Thyroid gland (tissue), 4 donors: ENCODE results near the gene NEURL4. TPM values are rescaled to one million over a fixed set of nuclear protein-coding genes. Genes with fewer than 3 reads are reported as not detected.

Experiments
- DNase-seq, 2 donors: peaks; one replicate each; pipeline ENCODE4 v3.0.0-alpha.2; 2019
- H3K27ac ChIP-seq, 3 donors: fragments of 200-600 bp; sonication (generic); 1 replicate in 2 of 3; 2 replicates in 1 of 3; pipeline ENCODE4 v1.5.1; 2016 to 2019; ENCODE audit warnings: mild to moderate bottlenecking in 1 of 3, moderate library complexity in 1 of 3
- H3K27me3 ChIP-seq: fragments of 200-600 bp; sonication (generic); one replicate; pipeline ENCODE4 v1.5.1; 2019
- H3K36me3 ChIP-seq, 2 donors: fragments of 200-600 bp; sonication (generic); one replicate each; pipeline ENCODE4 v1.5.1; 2016 to 2019
- H3K4me1 ChIP-seq, 2 donors: fragments of 200-600 bp; sonication (generic); one replicate each; pipeline ENCODE4 v1.5.1; 2017 to 2019
- H3K4me3 ChIP-seq, 3 donors: fragments of 200-600 bp; sonication (generic); replicated peaks in 1 of 3; 1 replicate in 2 of 3; 2 replicates in 1 of 3; pipeline ENCODE4 v1.5.1; 2016; ENCODE audit warnings: mild to moderate bottlenecking in 1 of 3
- H3K9me3 ChIP-seq: fragments of 200-600 bp; sonication (generic); one replicate; pipeline ENCODE4 v1.5.1; 2017
- CTCF ChIP-seq, 6 experiments: fragments of 200-600 bp in 3 of 6; fragments of 450-650 bp in 3 of 6; sonication (generic) in 3 of 6; IDR thresholded peaks; one replicate each; pipeline ENCODE4 v1.5.1; 2016 to 2019; ENCODE audit warnings: antibody characterized with exemption in 6 of 6, mild to moderate bottlenecking in 2 of 6, inconsistent platforms in 1 of 6, moderate library complexity in 1 of 6
- POLR2A ChIP-seq, 2 donors: fragments of 450-650 bp; IDR thresholded peaks; one replicate each; pipeline ENCODE4 v1.6.1; 2017; ENCODE audit warnings: antibody characterized with exemption in 2 of 2, mild to moderate bottlenecking in 2 of 2, moderate library complexity in 1 of 2
- WGBS, 2 donors: methylation state at CpG; one replicate each; pipeline ENCODE4 v1.1.5; 2017; 5-methylcytosine and 5-hydroxymethylcytosine counted together
- intact Hi-C: fragments of 100-400 bp; cut with DNase I; formaldehyde crosslinking; loops from one replicate; pipeline ENCODE4 v1.15.1; 2023
- total RNA-seq, 4 donors: library from RNA; depleted of rRNA; stranded (reverse); fragments of >200 nt; gene quantifications; one replicate each; pipeline ENCODE4 v1.2.3, GENCODE V29; 2016

Gene NEURL4
- total RNA-seq, 4 donors from 2014 or later: 18.5 to 32.8 (median 22.5) TPM

GRCh38 chr17:7327501-7327900 lies 1.6 kb downstream of the NEURL4 start:
- Histone ChIP-seq H3K9me3 (no peaks in the 10 kb centered on the region), H3K4me3 (no peak overlapping the region), H3K36me3 (peaks cover 22 to 23% of the 10 kb centered on the region in 2 donors), H3K4me1 (peaks cover 4 to 15% of the 10 kb centered on the region in 2 donors), H3K27ac (no peak overlapping the region), H3K27me3 (no peaks in the 10 kb centered on the region)
- intact Hi-C loops: no loop called here
- no peak for TF ChIP-seq CTCF (IDR thresholded peaks at IDR 0.05)
- no peak for TF ChIP-seq POLR2A (IDR thresholded peaks at IDR 0.05)
- 86 to 92% methylated on average over 14 to 17 of the region's 17 CpGs for WGBS, 2 donors
- DNase-seq: no peak

- H3K9me3 ChIP-seq: no peaks in the 10 kb centered on the region
- no peak overlapping the region for H3K4me3 ChIP-seq
- H3K36me3 ChIP-seq: peaks cover 26 to 27% of the 10 kb centered on the region in 2 donors
- H3K27ac ChIP-seq: no peak overlapping the region
- peaks cover 4 to 15% of the 10 kb centered on the region in 2 donors for H3K4me1 ChIP-seq
- TF ChIP-seq CTCF (IDR thresholded peaks at IDR 0.05): no peak
- no peak for TF ChIP-seq POLR2A (IDR thresholded peaks at IDR 0.05)
- DNase-seq: no peak
- intact Hi-C loops: no loop called here
- WGBS, 2 donors: 90 to 97% methylated on average over 7 of the region's 7 CpGs
- H3K27me3 ChIP-seq: no peaks in the 10 kb centered on the region
Observed at GRCh38 chr17:7327056-7327455, 2.1 kb downstream of the NEURL4 start.

GRCh38 chr17:7326186-7326585 lies 2.9 kb downstream of the NEURL4 start:
- Histone ChIP-seq H3K27me3 (no peaks in the 10 kb centered on the region), H3K4me3 (no peak overlapping the region), H3K27ac (no peak overlapping the region), H3K4me1 (peaks cover 4 to 15% of the 10 kb centered on the region in 2 donors), H3K9me3 (no peaks in the 10 kb centered on the region), H3K36me3 (peaks cover 35 to 36% of the 10 kb centered on the region in 2 donors)
- WGBS, 2 donors: 86 to 87% methylated on average over 3 of the region's 11 CpGs
- intact Hi-C loops: no loop called here
- DNase-seq: no peak
- TF ChIP-seq POLR2A (IDR thresholded peaks at IDR 0.05) (no peak), CTCF (IDR thresholded peaks at IDR 0.05) (no peak)

- Histone ChIP-seq H3K4me3 (no peak overlapping the region), H3K27me3 (no peaks in the 10 kb centered on the region), H3K36me3 (peaks cover 44 to 46% of the 10 kb centered on the region in 2 donors), H3K27ac (no peak overlapping the region), H3K9me3 (no peaks in the 10 kb centered on the region), H3K4me1 (peaks cover 0 to 9% of the 10 kb centered on the region in 2 donors)
- intact Hi-C loops: no loop called here
- WGBS, 2 donors: 93 to 94% methylated on average over 14 to 19 of the region's 19 CpGs
- no peak for DNase-seq
- no peak for TF ChIP-seq CTCF (IDR thresholded peaks at IDR 0.05)
- TF ChIP-seq POLR2A (IDR thresholded peaks at IDR 0.05): no peak
Observed at GRCh38 chr17:7325031-7325528, 4.1 kb downstream of the NEURL4 start.

- no peak overlapping the region for H3K4me3 ChIP-seq
- intact Hi-C loops: no loop called here
- no peak for DNase-seq
- peaks cover 0 to 8% of the 10 kb centered on the region in 2 donors for H3K4me1 ChIP-seq
- no peaks in the 10 kb centered on the region for H3K27me3 ChIP-seq
- H3K9me3 ChIP-seq: no peaks in the 10 kb centered on the region
- H3K27ac ChIP-seq: no peak overlapping the region
- TF ChIP-seq CTCF (IDR thresholded peaks at IDR 0.05) (peak in 2 of 6 experiments; percentile 0 to 3), POLR2A (IDR thresholded peaks at IDR 0.05) (no peak)
- H3K36me3 ChIP-seq: peaks cover 44 to 48% of the 10 kb centered on the region in 2 donors
- 86 to 88% methylated on average over 3 of the region's 3 CpGs for WGBS, 2 donors
Observed at GRCh38 chr17:7324438-7324779, 4.7 kb downstream of the NEURL4 start.
